Measurements from ENCODE around the gene EPHA1.

The EPHA1 gene

DNA sequence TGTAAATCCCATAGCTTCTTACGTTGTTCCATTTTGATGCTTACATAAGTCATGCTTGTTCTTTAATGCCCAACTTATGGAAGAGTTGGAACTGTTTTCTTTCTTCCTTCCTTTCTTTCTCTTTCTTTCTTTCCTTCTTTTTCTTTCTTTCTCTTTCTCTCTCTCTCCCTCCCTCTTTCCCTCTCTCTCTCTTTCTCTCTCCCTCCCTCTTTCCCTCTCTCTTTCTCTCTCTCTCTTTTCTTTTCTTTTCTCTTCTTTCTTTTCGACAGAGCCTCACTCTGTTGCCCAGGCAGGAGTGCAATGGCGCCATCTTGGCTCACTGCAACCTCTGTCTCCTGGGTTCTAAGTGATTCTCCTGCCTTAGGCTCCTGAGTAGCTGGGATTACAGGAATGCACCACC, 65.1 kb downstream of the EPHA1 start:
- FAIRE-seq: no peak

DNA sequence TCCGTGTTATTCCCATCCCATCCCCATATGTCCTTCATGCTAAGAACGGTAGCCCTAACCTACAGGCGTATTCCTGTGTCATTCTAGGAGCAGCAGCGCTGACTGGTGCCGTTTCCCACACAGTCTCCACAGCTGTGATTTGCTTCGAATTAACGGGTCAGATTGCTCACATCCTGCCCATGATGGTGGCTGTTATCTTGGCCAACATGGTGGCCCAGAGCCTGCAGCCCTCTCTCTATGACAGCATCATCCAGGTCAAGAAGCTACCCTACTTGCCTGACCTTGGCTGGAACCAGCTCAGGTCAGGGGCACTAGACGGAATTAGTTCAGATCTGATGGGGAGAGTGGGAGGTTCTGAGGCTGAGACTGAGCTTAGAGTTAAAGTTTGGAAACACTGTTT, 66.8 kb downstream of the EPHA1 start:
- no peak for FAIRE-seq
